Keratinocyte (primary cell): ENCODE measurements around the gene SMARCC1. TPM values are rescaled to one million over a fixed set of nuclear protein-coding genes. Genes with fewer than 3 reads are reported as not detected.

Source experiments
- DNase-seq: peaks from one replicate; pipeline ENCODE4 v3.0.0-alpha.2; 2011; ENCODE audit warnings: low read depth, missing footprints, low spot score
- FAIRE-seq: peaks from 2 replicates; lab custom pipeline; 2011; peaks lifted over from hg19 to GRCh38; lab: Jason Lieb, UNC
- H2AFZ ChIP-seq: 2 replicates; pipeline ENCODE4 v1.6.0; 2012; ENCODE audit warnings: low read length, control low read depth, inconsistent platforms; ENCODE audit not compliant: control insufficient read depth
- H3K27ac ChIP-seq: 2 replicates; pipeline ENCODE4 v1.5.1; 2011; ENCODE audit warnings: low read length; ENCODE audit not compliant: control insufficient read depth, insufficient read depth
- H3K27me3 ChIP-seq: 3 replicates; pipeline ENCODE4 v1.6.0; 2011; ENCODE audit warnings: low read length; ENCODE audit not compliant: control insufficient read depth, insufficient read depth; ENCODE audit errors: extremely low read depth
- H3K36me3 ChIP-seq, 2 experiments: 2 replicates in 1 of 2; 3 replicates in 1 of 2; pipeline ENCODE4 v1.5.1; 2011; ENCODE audit warnings: low read length in 2 of 2, mild to moderate bottlenecking in 1 of 2; ENCODE audit not compliant: control insufficient read depth in 2 of 2, insufficient read depth in 2 of 2; ENCODE audit errors: extremely low read depth in 1 of 2
- H3K4me1 ChIP-seq: 3 replicates; pipeline ENCODE4 v1.5.1; 2011; ENCODE audit warnings: low read length; ENCODE audit not compliant: control insufficient read depth, insufficient read depth; ENCODE audit errors: extremely low read depth
- H3K4me2 ChIP-seq: 3 replicates; pipeline ENCODE4 v1.6.0; 2011; ENCODE audit warnings: low read depth, low read length; ENCODE audit not compliant: control insufficient read depth, insufficient read depth; ENCODE audit errors: extremely low read depth
- H3K4me3 ChIP-seq, 3 experiments: fragments of 200-600 bp in 1 of 3; sonication (generic) in 1 of 3; 2 replicates in 2 of 3; 3 replicates in 1 of 3; pipeline ENCODE4 v1.5.1; 2011 to 2016; ENCODE audit warnings: low read length in 3 of 3, mild to moderate bottlenecking in 3 of 3, control low read depth in 2 of 3, inconsistent platforms in 1 of 3, low read depth in 1 of 3, mixed read lengths in 1 of 3, mixed run types in 1 of 3, moderate library complexity in 1 of 3; ENCODE audit not compliant: control insufficient read depth in 2 of 3, insufficient read depth in 2 of 3; ENCODE audit errors: extremely low read depth in 1 of 3
- H3K79me2 ChIP-seq: 2 replicates; pipeline ENCODE4 v1.6.0; 2012; ENCODE audit warnings: low read length; ENCODE audit not compliant: control insufficient read depth, insufficient read depth
- H3K9ac ChIP-seq: 3 replicates; pipeline ENCODE4 v1.6.0; 2011; ENCODE audit warnings: low read length; ENCODE audit not compliant: control insufficient read depth, insufficient read depth; ENCODE audit errors: extremely low read depth
- H3K9me1 ChIP-seq: 3 replicates; pipeline ENCODE4 v1.6.0; 2011; ENCODE audit warnings: low read length; ENCODE audit not compliant: control insufficient read depth, insufficient read depth; ENCODE audit errors: extremely low read depth
- H3K9me3 ChIP-seq: 2 replicates; pipeline ENCODE4 v1.5.1; 2012; ENCODE audit warnings: low read depth, low read length; ENCODE audit not compliant: control insufficient read depth
- H4K20me1 ChIP-seq: 3 replicates; pipeline ENCODE4 v1.6.0; 2011; ENCODE audit warnings: low read length; ENCODE audit not compliant: control insufficient read depth, insufficient read depth; ENCODE audit errors: extremely low read depth
- CTCF ChIP-seq, 3 experiments: IDR thresholded peaks in 1 of 3; conservative IDR thresholded peaks in 1 of 3; optimal IDR thresholded peaks in 1 of 3; 2 replicates in 2 of 3; 3 replicates in 1 of 3; pipeline versions ENCODE3 to v1.5.1; 2011; ENCODE audit warnings: low read length in 3 of 3, mild to moderate bottlenecking in 3 of 3, moderate library complexity in 2 of 3, control low read depth in 1 of 3, inconsistent platforms in 1 of 3; ENCODE audit not compliant: insufficient read depth in 2 of 3; ENCODE audit errors: extremely low read depth in 1 of 3
- EZH2 ChIP-seq: IDR thresholded peaks from one replicate; pipeline ENCODE4 v1.6.1; 2012; ENCODE audit warnings: inconsistent platforms, mild to moderate bottlenecking, low read length, moderate library complexity
- dilution Hi-C: fragments of 300-500 bp; cut with MboI; formaldehyde crosslinking; loops from one replicate; pipeline ENCODE4 v1.7.0; 2020; ENCODE audit warnings: low sequenced_read_pairs; ENCODE audit not compliant: extremely low pct_ligation_motif_present
- polyA plus RNA-seq, 5 experiments: library from polyadenylated mRNA; depleted of rRNA in 3 of 5; stranded (reverse) in 3 of 5; stranded (forward) in 1 of 5; unstranded in 1 of 5; fragments of >200 nt; gene quantifications; 1 replicate in 1 of 5; 2 replicates in 3 of 5; 3 replicates in 1 of 5; pipeline versions ENCODE4 v1.2.1 to v1.2.3, GENCODE V29; 2011 to 2012; ENCODE audit warnings: missing spikeins in 2 of 5, low read depth in 1 of 5, low replicate concordance in 1 of 5

Gene SMARCC1
- polyA plus RNA-seq, 1 donor (not counting 4 experiments of a cell fraction or from before 2014, with no cell fraction given), result 39.7 TPM

DNA sequence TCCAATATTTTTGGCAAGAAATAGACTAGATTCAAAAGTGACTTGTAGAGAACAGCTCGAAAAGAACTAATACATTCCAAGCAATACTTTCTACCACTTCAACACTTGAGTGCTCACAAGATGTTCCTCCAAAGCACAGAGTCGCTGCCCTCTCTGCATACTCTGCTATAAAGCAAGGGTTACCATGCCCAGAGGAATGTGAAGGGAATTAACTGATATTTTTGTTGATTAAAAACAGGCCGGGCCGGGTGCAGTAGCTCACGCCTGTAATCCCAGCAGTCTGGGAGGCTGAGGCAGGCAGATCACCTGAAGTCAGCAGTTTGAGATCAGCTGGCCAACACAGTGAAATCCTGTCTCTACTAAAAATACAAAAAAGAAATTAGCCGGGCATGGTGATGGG lies 145.5 kb downstream of the SMARCC1 start:
- H3K9ac ChIP-seq, result no peak overlapping the region
- H3K9me1 ChIP-seq, result no peaks in the 10 kb centered on the region
- no peak for DNase-seq
- H3K4me2 ChIP-seq, result no peak overlapping the region
- no peak overlapping the region for H2AFZ ChIP-seq
- dilution Hi-C loops, result no loop called here
- H3K9me3 ChIP-seq, result no peaks in the 10 kb centered on the region
- H4K20me1 ChIP-seq, result no peaks in the 10 kb centered on the region
- H3K4me3 ChIP-seq, result no peak overlapping the region
- H3K27ac ChIP-seq, result no peak overlapping the region
- no peaks in the 10 kb centered on the region for H3K27me3 ChIP-seq
- H3K79me2 ChIP-seq, result peaks cover 1% of the 10 kb centered on the region
- H3K36me3 ChIP-seq, result peaks cover 6 to 14% of the 10 kb centered on the region in 2 experiments
- no peaks in the 10 kb centered on the region for H3K4me1 ChIP-seq
- TF ChIP-seq CTCF (optimal IDR thresholded peaks at IDR 0.05 in 1 of 3, IDR thresholded peaks at IDR 0.05 in 1 of 3, conservative IDR thresholded peaks at IDR 0.05 in 1 of 3; ENCODE audit: extremely low read depth in 1 of 3, insufficient read depth in 2 of 3, low read length in 3 of 3) (no peak), EZH2 (no peak)
- FAIRE-seq, result no peak

- no peak for DNase-seq
- H3K36me3 ChIP-seq, result peaks cover 6 to 19% of the 10 kb centered on the region in 2 experiments
- no peaks in the 10 kb centered on the region for H3K9me3 ChIP-seq
- H2AFZ ChIP-seq, result no peak overlapping the region
- no peaks in the 10 kb centered on the region for H3K27me3 ChIP-seq
- no peak overlapping the region for H3K9ac ChIP-seq
- no peak for FAIRE-seq
- H3K4me3 ChIP-seq, result no peak overlapping the region
- no peaks in the 10 kb centered on the region for H3K9me1 ChIP-seq
- H3K4me2 ChIP-seq, result no peak overlapping the region
- no peak for TF ChIP-seq EZH2
- no peak for TF ChIP-seq CTCF (optimal IDR thresholded peaks at IDR 0.05 in 1 of 3, IDR thresholded peaks at IDR 0.05 in 1 of 3, conservative IDR thresholded peaks at IDR 0.05 in 1 of 3; ENCODE audit: extremely low read depth in 1 of 3, insufficient read depth in 2 of 3, low read length in 3 of 3)
- H3K27ac ChIP-seq, result no peak overlapping the region
- no peaks in the 10 kb centered on the region for H3K79me2 ChIP-seq
- dilution Hi-C loops, result no loop called here
- no peaks in the 10 kb centered on the region for H4K20me1 ChIP-seq
- no peaks in the 10 kb centered on the region for H3K4me1 ChIP-seq
These were observed 146.2 kb downstream of the SMARCC1 start for GRCh38 chr3:47635536-47635935.
